Measurements from ENCODE around the gene DHRSX. TPM values are rescaled to one million over a fixed set of nuclear protein-coding genes. Genes with fewer than 3 reads are reported as not detected.
"Not testable (repeated sequence)": the region's sequence is repeated elsewhere in the genome, so short reads cannot be mapped to it uniquely, and the experiment has no call there.

Gene DHRSX
- total and polyA plus RNA-seq, 2 donors (not counting 3 experiments of a cell fraction or from before 2014, with no cell fraction given), result 27.1 to 37.7 TPM

DNA sequence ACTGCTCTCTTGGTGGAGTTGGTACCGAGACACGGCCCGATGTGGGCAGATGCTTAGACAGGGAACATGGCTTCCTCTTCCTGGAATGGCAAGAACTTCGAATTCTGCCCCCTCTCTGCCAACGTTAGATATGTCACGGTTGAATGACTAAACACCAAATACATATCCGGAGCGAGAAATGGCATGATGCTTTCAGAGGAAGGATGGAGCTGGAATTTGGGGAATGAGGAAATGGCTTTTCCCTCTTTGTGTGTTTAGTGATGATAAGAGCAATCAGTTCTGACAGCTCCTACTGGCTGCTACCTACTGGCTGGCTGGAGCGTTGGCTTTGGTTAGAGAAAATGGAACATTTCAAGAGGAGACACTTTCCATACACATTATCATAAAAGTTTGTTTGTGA, 140.0 kb downstream of the DHRSX start:
- CTCF ChIA-PET, result no interaction called here
- H3K4me2 ChIP-seq (ENCODE audit: insufficient read depth, low read length), result no peak overlapping the region
- dilution Hi-C loops (cut with MboI; ENCODE audit: extremely low pct_ligation_motif_present, low sequenced_read_pairs), result no loop called here

DNA sequence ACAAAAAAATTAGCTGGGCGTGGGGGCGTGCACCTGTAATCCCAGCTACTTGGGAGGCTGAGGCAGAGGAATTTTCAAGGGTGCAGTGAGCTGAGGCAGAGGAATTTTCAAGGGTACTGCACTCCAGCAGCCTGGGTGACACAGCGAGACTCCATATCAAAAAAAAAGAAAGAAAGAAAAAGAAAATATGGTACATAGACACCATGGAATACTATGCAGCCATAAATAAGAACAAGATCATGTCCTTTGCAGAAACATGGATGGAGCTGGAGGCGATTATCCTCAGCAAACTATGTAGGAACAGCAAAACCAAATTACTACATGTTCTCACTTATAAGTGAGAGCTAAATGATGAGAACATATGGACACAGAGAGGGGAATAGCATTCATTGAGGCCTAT, 141.3 kb downstream of the DHRSX start:
- H3K9ac ChIP-seq (replicated peaks; ENCODE audit: extremely low read depth, insufficient read depth, low read length); CTCF ChIA-PET; H3K4me3 ChIP-seq (replicated peaks in 1 of 3; ENCODE audit: insufficient read depth in 1 of 3, low read depth in 1 of 3, low read length in 3 of 3); BruUV-seq (replicated peaks); H3K4me2 ChIP-seq (ENCODE audit: insufficient read depth, low read length); H3K36me3 ChIP-seq (ENCODE audit: control insufficient read depth in 2 of 2, extremely low read depth in 1 of 2, insufficient read depth in 2 of 2, low read length in 2 of 2); FAIRE-seq; H2AFZ ChIP-seq (ENCODE audit: low read depth, low read length); H3K79me2 ChIP-seq (ENCODE audit: control insufficient read depth, insufficient read depth, low read length); DNase-seq (ENCODE audit: low read depth, low spot score); dilution Hi-C loops (cut with MboI; ENCODE audit: extremely low pct_ligation_motif_present, low sequenced_read_pairs); intact Hi-C loops (cut with micrococcal nuclease); POLR2A ChIA-PET; H3K27me3 ChIP-seq (ENCODE audit: control insufficient read depth in 2 of 2, insufficient read depth in 2 of 2, low read length in 2 of 2); H4K20me1 ChIP-seq (replicated peaks; ENCODE audit: control insufficient read depth, extremely low read depth, insufficient read depth, low read length); H3K9me1 ChIP-seq (replicated peaks; ENCODE audit: control insufficient read depth, extremely low read depth, insufficient read depth, low read length); H3K27ac ChIP-seq (ENCODE audit: insufficient read depth, low read depth, low read length); H3K9me3 ChIP-seq (replicated peaks; ENCODE audit: control insufficient read depth, insufficient read depth, low read length): not testable (repeated sequence)
- H3K4me1 ChIP-seq (ENCODE audit: control insufficient read depth, extremely low read depth, insufficient read depth, low read length), result peaks cover 12% of the 10 kb centered on the region

More for the DNA sequence above, 140.0 kb downstream of the DHRSX start:
- Histone ChIP-seq H3K4me3 (replicated peaks in 1 of 3; ENCODE audit: insufficient read depth in 1 of 3, low read depth in 1 of 3, low read length in 3 of 3) (no peak overlapping the region), H3K79me2 (ENCODE audit: control insufficient read depth, insufficient read depth, low read length) (no peaks in the 10 kb centered on the region), H3K36me3 (ENCODE audit: control insufficient read depth in 2 of 2, extremely low read depth in 1 of 2, insufficient read depth in 2 of 2, low read length in 2 of 2) (no peaks in the 10 kb centered on the region), H3K9ac (replicated peaks; ENCODE audit: extremely low read depth, insufficient read depth, low read length) (no peak overlapping the region), H3K9me3 (replicated peaks; ENCODE audit: control insufficient read depth, insufficient read depth, low read length) (no peaks in the 10 kb centered on the region), H3K27me3 (ENCODE audit: control insufficient read depth in 2 of 2, insufficient read depth in 2 of 2, low read length in 2 of 2) (no peaks in the 10 kb centered on the region), H3K4me1 (ENCODE audit: control insufficient read depth, extremely low read depth, insufficient read depth, low read length) (peaks cover 12% of the 10 kb centered on the region), H3K27ac (ENCODE audit: insufficient read depth, low read depth, low read length) (peak overlapping the region; percentile 4), H2AFZ (ENCODE audit: low read depth, low read length) (no peak overlapping the region), H4K20me1 (replicated peaks; ENCODE audit: control insufficient read depth, extremely low read depth, insufficient read depth, low read length) (no peaks in the 10 kb centered on the region), H3K9me1 (replicated peaks; ENCODE audit: control insufficient read depth, extremely low read depth, insufficient read depth, low read length) (no peaks in the 10 kb centered on the region)
- BruUV-seq (replicated peaks), result no TSS peak
- POLR2A ChIA-PET, result no interaction called here
- intact Hi-C loops (cut with micrococcal nuclease), result no loop called here
- no peak for TF ChIP-seq POLR2A (IDR thresholded peaks at IDR 0.05; ENCODE audit: low read depth, low read length)
- TF ChIP-seq, protein P1, sequence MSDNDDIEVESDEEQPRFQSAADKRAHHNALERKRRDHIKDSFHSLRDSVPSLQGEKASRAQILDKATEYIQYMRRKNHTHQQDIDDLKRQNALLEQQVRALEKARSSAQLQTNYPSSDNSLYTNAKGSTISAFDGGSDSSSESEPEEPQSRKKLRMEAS (IDR thresholded peaks at IDR 0.05; ENCODE audit: insufficient read depth, insufficient read length), result no peak
- peak; percentile 22 for TF ChIP-seq JUN (IDR thresholded peaks at IDR 0.05; ENCODE audit: borderline replicate concordance, insufficient read depth, insufficient read length, low read depth)
- peak; percentile 67 for TF ChIP-seq POLR2AphosphoS5 (IDR thresholded peaks at IDR 0.05; ENCODE audit: insufficient read depth, low read depth, low read length)
- TF ChIP-seq MYC (IDR thresholded peaks at IDR 0.05; ENCODE audit: low read depth, low read length), result no peak
- peak; percentile 80 for TF ChIP-seq GATA2 (IDR thresholded peaks at IDR 0.05; ENCODE audit: insufficient read depth, insufficient read length, low read depth, low read length)
- no peak for TF ChIP-seq EZH2 (IDR thresholded peaks at IDR 0.05; ENCODE audit: borderline replicate concordance, low read depth, low read length, severe bottlenecking)
- TF ChIP-seq, protein P2, sequence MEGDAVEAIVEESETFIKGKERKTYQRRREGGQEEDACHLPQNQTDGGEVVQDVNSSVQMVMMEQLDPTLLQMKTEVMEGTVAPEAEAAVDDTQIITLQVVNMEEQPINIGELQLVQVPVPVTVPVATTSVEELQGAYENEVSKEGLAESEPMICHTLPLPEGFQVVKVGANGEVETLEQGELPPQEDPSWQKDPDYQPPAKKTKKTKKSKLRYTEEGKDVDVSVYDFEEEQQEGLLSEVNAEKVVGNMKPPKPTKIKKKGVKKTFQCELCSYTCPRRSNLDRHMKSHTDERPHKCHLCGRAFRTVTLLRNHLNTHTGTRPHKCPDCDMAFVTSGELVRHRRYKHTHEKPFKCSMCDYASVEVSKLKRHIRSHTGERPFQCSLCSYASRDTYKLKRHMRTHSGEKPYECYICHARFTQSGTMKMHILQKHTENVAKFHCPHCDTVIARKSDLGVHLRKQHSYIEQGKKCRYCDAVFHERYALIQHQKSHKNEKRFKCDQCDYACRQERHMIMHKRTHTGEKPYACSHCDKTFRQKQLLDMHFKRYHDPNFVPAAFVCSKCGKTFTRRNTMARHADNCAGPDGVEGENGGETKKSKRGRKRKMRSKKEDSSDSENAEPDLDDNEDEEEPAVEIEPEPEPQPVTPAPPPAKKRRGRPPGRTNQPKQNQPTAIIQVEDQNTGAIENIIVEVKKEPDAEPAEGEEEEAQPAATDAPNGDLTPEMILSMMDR (IDR thresholded peaks at IDR 0.05; ENCODE audit: extremely low read depth in 1 of 2, insufficient read depth in 1 of 2, low read depth in 1 of 2, low read length in 2 of 2), result peak; percentile 12 to 23
- peak; percentile 38 for DNase-seq (ENCODE audit: low read depth, low spot score)
- peak; percentile 66 for FAIRE-seq

All from endothelial cell of umbilical vein (primary cell).